Measurements from ENCODE around the gene NBEAL2.
A peak's percentile ranks its signal among the peaks of the same experiment; 100 is the strongest.

NBEAL2 gene

DNA sequence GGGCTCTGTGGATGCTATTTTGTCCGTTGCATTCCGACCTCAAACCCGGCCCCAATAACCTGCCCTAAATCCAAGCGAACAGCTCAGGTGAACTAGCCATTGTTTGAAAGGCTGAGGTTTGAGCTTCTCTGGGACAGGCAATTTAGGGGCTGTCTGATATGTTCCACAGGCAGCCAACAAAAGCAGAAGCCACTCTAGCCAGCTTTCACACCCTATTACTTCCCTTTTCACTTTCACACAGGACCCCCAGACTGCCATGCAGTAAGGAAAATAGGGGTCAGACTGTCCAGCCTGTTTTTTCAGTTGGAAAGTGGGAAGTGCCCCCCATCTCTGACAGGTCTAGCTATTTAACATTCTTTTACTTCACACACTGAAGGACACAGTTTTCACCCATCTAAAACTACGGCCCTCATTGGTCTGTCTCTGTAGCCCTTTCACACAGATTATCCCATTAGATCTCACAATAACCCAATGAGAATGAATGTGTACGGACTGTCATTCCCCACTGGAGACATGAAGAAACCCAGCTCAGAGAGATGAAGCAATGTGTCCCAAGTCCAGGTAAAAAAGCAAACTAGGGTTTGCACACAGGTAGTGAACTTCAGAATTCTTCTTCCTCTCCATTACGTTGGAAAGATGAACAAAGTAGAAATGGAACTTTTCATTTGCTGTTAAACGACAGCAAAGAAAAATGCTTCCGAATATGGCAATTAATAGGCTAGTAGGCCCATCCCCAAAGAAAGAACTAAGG is 4.9 kb upstream of the NBEAL2 start:
- TF ChIP-seq SPI1 (IDR thresholded peaks at IDR 0.05; ENCODE audit: low read depth, low read length): peak; percentile 78
- no peak for TF ChIP-seq POLR2AphosphoS5 (IDR thresholded peaks at IDR 0.05; ENCODE audit: low read depth, low read length)
- no peak for TF ChIP-seq PAX5 (IDR thresholded peaks at IDR 0.05; ENCODE audit: insufficient read depth, low read length, severe bottlenecking)
- DNase-seq (ENCODE audit: insufficient read length, low spot score): no peak
- FAIRE-seq: peak; percentile 91

DNA sequence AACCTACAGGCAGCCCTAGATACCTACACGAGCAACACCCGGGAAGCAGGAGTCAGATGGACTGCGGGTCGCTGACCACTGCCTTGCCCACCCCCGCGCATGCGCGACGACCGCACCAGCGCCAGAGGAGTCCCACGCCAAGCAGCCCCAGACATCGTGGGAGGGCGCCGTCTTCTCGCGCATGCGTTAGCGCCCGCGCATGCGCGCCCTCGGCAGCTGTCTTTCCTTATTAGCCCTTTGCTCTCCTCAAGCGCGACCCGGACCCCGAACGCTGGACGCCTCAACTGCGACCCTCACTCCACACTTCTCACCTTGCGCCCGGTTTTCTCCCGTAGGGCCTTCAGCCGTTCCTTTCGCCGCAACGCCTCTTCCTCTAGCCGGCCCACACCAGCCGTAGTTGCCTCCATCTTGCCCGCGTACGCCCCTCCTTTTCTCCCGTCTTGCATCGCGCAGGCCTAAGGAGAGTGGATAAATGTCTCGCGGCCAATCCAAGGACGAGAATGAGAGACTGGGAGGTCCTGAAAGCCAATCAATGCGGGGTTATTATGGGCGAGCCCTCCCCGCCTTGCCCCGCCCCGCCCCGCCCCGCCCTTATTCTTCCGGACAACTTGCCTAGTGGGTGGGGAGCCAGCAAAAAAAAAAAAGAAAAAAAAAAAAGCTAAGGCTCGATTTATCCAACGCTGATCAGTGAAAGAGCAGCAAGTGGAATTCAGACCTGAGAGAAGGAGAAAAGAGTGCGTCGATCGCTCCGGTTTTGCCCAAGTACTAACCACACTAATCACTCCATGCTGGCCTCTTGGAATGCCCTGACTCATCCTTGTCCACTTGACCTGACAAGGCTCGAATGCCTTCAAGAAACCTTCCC is 2.9 kb upstream of the NBEAL2 start, which contains the start of gene CCDC12:
Gene CCDC12 (minus strand): TSS at position 420 of the 865 bp plus-strand sequence. CDS start 13 bp downstream, at position 407.
- FAIRE-seq (peak; percentile 93), DNase-seq (ENCODE audit: insufficient read length, low spot score) (peak; percentile 93)
- TF ChIP-seq POU2F2 (IDR thresholded peaks at IDR 0.05; ENCODE audit: low read depth, low read length): 0 out of 2 replicates have a peak, but pooled peaks have one; percentile 3
- peak; percentile 75; the same call in 1 of the 2 replicates for TF ChIP-seq TAF1 (IDR thresholded peaks at IDR 0.05; ENCODE audit: low read depth, low read length)
- peak; percentile 83 for TF ChIP-seq POLR2A (IDR thresholded peaks at IDR 0.05; ENCODE audit: low read depth, low read length)
- TF ChIP-seq SPI1 (IDR thresholded peaks at IDR 0.05; ENCODE audit: low read depth, low read length): no peak
- TF ChIP-seq POLR2AphosphoS5 (IDR thresholded peaks at IDR 0.05; ENCODE audit: low read depth, low read length): peak; percentile 87
- no peak for TF ChIP-seq PAX5 (IDR thresholded peaks at IDR 0.05; ENCODE audit: insufficient read depth, low read length, severe bottlenecking)

DNA sequence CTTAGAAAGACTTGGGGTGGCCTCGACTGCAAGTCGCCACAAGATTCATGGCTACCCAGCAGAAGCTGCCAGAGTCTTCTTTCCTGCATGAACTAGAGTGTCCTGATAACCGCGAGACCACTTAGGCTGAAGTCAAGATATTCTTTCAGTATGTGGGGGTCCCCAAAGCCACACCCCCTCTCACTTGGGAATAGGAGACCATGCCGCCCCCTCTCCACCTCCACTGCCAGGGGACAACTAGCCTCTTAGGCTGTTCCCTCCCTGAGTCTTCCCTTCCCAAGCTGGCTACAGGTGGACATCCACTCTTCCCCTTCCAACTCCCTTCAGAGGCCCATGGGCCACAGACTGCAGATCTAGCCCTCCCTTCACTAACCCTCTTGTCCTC is 1.7 kb upstream of the NBEAL2 start:
- DNase-seq (ENCODE audit: insufficient read length, low spot score) (no peak), FAIRE-seq (no peak)
- TF ChIP-seq POLR2A (IDR thresholded peaks at IDR 0.05; ENCODE audit: low read depth, low read length) (no peak), TAF1 (IDR thresholded peaks at IDR 0.05; ENCODE audit: low read depth, low read length) (no peak), POLR2AphosphoS5 (IDR thresholded peaks at IDR 0.05; ENCODE audit: low read depth, low read length) (no peak), POU2F2 (IDR thresholded peaks at IDR 0.05; ENCODE audit: low read depth, low read length) (no peak)

DNA sequence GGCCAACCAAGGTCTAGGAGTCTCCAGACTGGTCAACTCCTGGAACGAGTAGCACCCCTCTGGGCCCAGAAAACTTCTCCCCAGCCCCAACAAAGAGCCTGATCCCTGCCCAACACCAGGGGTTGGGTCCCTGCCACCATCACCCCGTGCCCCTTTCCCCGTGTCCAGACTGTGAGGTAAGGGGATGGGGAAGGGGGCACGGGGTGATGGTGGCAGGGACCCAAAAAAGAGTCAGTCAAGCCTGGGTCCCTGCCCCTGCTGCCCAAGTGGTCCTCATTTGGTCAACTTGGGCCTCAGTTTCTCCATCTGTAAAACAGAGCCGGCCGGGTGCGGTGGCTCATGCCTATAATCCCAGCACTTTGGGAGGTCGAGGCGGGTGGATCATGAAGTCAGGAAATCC is 1.1 kb upstream of the NBEAL2 start:
- no peak for FAIRE-seq
- TF ChIP-seq SPI1 (IDR thresholded peaks at IDR 0.05; ENCODE audit: low read depth, low read length) (no peak), PAX5 (IDR thresholded peaks at IDR 0.05; ENCODE audit: insufficient read depth, low read length, severe bottlenecking) (no peak), POLR2AphosphoS5 (IDR thresholded peaks at IDR 0.05; ENCODE audit: low read depth, low read length) (no peak), POLR2A (IDR thresholded peaks at IDR 0.05; ENCODE audit: low read depth, low read length) (no peak), POU2F2 (IDR thresholded peaks at IDR 0.05; ENCODE audit: low read depth, low read length) (no peak), TAF1 (IDR thresholded peaks at IDR 0.05; ENCODE audit: low read depth, low read length) (no peak)
- no peak for DNase-seq (ENCODE audit: insufficient read length, low spot score)

DNA sequence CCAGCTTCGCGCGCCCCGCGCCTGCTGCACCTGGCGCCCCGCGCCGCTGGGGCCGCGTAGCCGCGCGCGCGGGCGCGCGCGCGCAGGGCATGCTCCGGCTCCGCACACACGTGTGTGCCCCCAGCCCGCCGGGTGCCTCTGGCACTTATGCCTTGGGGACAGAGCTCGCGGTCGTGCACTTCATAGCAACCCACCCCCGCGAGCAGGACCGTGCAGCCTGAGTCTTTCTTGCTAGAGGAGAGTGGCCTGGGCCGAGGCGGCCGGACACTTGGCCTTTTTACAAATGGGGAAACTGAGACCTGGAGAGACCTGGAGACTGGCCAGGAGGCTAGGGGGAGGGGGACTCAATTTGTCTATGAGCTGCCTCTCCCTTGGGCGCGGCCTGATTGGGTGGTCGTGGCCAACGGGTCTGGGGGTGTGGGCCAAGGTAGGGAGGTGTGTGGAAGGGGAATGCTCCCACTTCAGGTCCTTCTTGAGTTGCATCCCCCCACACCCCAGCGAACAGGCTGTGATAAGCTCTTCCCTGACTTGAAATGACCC is 562 bp downstream of the NBEAL2 start:
- FAIRE-seq (no peak), DNase-seq (ENCODE audit: insufficient read length, low spot score) (no peak)
- TF ChIP-seq POU2F2 (IDR thresholded peaks at IDR 0.05; ENCODE audit: low read depth, low read length) (no peak), TAF1 (IDR thresholded peaks at IDR 0.05; ENCODE audit: low read depth, low read length) (no peak), SPI1 (IDR thresholded peaks at IDR 0.05; ENCODE audit: low read depth, low read length) (no peak), POLR2A (IDR thresholded peaks at IDR 0.05; ENCODE audit: low read depth, low read length) (no peak), POLR2AphosphoS5 (IDR thresholded peaks at IDR 0.05; ENCODE audit: low read depth, low read length) (no peak), PAX5 (IDR thresholded peaks at IDR 0.05; ENCODE audit: insufficient read depth, low read length, severe bottlenecking) (no peak)

DNA sequence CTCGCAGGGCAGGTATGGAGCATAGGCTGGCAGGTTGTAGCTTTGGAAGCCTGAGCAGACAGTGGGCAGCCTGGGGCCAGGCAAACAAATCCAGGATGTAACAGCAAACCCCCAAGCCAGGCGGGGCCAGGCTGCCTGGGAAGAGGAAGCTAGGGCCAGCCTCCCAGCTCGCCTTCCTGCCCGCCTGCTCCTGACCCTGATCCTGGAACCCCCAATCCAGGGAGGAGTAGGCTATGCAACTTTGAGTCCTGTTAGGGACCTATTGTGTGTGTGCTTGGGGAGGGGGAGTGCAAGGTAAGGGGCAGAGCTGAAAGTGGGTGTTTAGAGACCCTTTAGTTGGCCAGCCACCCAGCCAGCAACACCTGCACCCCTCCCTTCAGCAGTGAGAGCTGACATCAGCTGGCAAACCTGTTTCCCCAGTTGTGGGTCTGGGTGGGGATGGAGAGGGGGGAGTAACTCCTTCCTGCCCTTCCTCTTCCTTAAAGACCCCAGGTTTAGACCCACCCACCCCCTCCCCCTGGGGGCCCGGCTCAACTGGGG is 2.5 kb downstream of the NBEAL2 start:
- no peak for DNase-seq (ENCODE audit: insufficient read length, low spot score)
- no peak for FAIRE-seq
- TF ChIP-seq TAF1 (IDR thresholded peaks at IDR 0.05; ENCODE audit: low read depth, low read length) (no peak), PAX5 (IDR thresholded peaks at IDR 0.05; ENCODE audit: insufficient read depth, low read length, severe bottlenecking) (no peak)

DNA sequence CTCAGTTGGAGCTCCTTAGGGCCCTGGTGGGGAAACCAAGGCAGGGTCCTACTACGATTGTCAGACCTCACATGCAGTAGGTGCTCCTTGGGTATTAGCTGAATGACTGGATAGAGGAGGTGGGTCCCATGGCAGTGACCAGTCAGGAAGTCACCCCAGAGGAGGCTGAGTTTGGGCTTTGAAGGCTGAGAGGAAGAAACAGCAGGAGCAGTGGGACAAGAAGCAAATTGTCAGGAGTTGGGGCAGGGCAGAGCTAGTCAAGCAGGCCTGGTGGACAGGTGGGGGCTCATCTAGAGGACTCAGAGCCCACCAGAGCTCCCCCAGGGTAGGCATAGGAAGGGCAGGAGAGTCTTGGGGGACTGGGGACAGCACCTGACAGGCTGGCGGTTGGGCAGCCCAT is 3.1 kb downstream of the NBEAL2 start:
- DNase-seq (ENCODE audit: insufficient read length, low spot score) (no peak), FAIRE-seq (no peak)
- TF ChIP-seq POU2F2 (IDR thresholded peaks at IDR 0.05; ENCODE audit: low read depth, low read length) (no peak), POLR2AphosphoS5 (IDR thresholded peaks at IDR 0.05; ENCODE audit: low read depth, low read length) (no peak), SPI1 (IDR thresholded peaks at IDR 0.05; ENCODE audit: low read depth, low read length) (no peak), TAF1 (IDR thresholded peaks at IDR 0.05; ENCODE audit: low read depth, low read length) (no peak), PAX5 (IDR thresholded peaks at IDR 0.05; ENCODE audit: insufficient read depth, low read length, severe bottlenecking) (no peak), POLR2A (IDR thresholded peaks at IDR 0.05; ENCODE audit: low read depth, low read length) (no peak)

DNA sequence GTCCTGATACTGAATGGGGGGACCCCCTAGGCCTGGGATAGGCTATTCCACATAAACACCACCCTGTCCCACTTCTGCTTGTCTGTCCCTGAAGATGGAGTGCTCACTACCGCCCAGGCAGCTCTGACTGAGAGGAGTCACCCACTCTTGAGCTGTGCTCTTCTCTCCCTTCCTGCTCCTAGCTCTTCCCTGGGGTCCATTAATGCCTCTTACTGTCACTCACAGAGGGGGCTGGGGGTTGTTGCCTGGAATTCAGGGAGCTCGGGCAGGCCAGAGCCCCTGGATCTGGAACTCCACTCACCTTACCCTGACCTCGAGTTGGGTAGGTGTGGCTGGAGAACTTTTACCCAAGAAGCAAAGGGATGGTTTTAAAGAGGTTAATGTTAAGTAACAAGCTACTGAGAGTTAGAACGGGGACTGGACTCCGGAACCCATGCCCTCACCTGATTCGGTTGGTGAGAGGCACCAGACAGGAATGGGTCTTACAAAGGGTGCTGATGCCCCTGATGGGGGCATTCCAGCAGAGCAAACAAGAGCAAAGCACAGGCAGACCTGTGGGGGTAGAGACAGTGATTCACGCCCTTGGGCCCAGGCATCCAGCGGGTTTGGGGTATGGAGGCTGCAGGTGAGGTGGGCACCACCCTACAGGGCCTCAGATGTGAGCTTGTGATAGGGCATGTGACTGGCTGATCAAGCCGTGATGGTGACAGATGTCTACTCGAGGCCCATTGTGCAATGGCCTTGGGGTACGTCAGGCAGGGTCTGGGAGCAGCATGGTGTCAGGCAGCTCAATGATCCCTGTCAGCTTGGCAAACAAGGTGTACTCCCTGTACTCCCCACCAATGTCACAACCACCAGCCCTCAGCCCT is 5.4 kb downstream of the NBEAL2 start:
- peak; percentile 48 for FAIRE-seq
- no peak for DNase-seq (ENCODE audit: insufficient read length, low spot score)
- TF ChIP-seq TAF1 (IDR thresholded peaks at IDR 0.05; ENCODE audit: low read depth, low read length) (no peak), SPI1 (IDR thresholded peaks at IDR 0.05; ENCODE audit: low read depth, low read length) (no peak), POLR2AphosphoS5 (IDR thresholded peaks at IDR 0.05; ENCODE audit: low read depth, low read length) (no peak)

DNA sequence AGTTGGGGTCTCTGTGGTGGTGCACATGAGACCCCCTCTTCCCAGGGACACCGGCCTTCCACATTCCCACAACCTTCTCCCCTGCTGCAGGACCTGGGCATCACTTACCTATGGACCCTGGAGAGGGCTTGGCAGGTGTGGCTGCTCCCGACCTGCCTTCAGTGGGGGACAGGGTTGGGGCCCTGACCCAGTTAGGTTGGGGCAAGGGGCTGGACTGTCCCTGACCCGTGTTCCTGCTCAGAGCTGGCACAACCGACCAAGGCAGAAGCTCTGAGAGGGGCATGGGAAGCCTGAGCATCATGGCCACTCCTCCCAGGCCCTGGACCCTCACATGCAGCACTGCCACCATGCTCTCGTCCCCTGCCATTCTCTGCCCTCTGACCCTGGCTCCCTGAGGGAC is 6.1 kb downstream of the NBEAL2 start:
- no peak for FAIRE-seq
- TF ChIP-seq POLR2AphosphoS5 (IDR thresholded peaks at IDR 0.05; ENCODE audit: low read depth, low read length) (no peak), POU2F2 (IDR thresholded peaks at IDR 0.05; ENCODE audit: low read depth, low read length) (no peak), SPI1 (IDR thresholded peaks at IDR 0.05; ENCODE audit: low read depth, low read length) (no peak), PAX5 (IDR thresholded peaks at IDR 0.05; ENCODE audit: insufficient read depth, low read length, severe bottlenecking) (no peak), TAF1 (IDR thresholded peaks at IDR 0.05; ENCODE audit: low read depth, low read length) (no peak), POLR2A (IDR thresholded peaks at IDR 0.05; ENCODE audit: low read depth, low read length) (no peak)
- no peak for DNase-seq (ENCODE audit: insufficient read length, low spot score)
